Inferior parietal cortex (tissue), 1 donor: ENCODE measurements around the gene GIMAP6.
"Not testable (repeated sequence)": the region's sequence is repeated elsewhere in the genome, so short reads cannot be mapped to it uniquely, and the experiment has no call there.

ENCODE experiments used
- DNase-seq: peaks from one replicate; pipeline ENCODE4 v3.0.0-alpha.2; 2016; ENCODE audit errors: extremely low spot score

The GIMAP6 gene

GRCh38 chr7:150631866-150632864 is at the start of gene GIMAP6:
Gene GIMAP6 (minus strand): TSS chr7:150632385. CDS start chr7:150630142, 2,243 bp downstream.
- no peak for DNase-seq

- DNase-seq, result not testable (repeated sequence)
These were observed 48.2 kb upstream of the GIMAP6 start for GRCh38 chr7:150680364-150680763.

- DNase-seq, result not testable (repeated sequence)
These were observed 46.4 kb upstream of the GIMAP6 start for GRCh38 chr7:150678601-150679000.

GRCh38 chr7:150676854-150677253 is 44.7 kb upstream of the GIMAP6 start:
- DNase-seq, result not testable (repeated sequence)

- not testable (repeated sequence) for DNase-seq
These were observed 44.1 kb upstream of the GIMAP6 start for GRCh38 chr7:150676276-150676675.

- DNase-seq, result no peak
These were observed 43.5 kb upstream of the GIMAP6 start for GRCh38 chr7:150675714-150676113.

GRCh38 chr7:150671798-150672585 is 39.8 kb upstream of the GIMAP6 start:
- not testable (repeated sequence) for DNase-seq

GRCh38 chr7:150668977-150669376 is 36.8 kb upstream of the GIMAP6 start:
- DNase-seq, result no peak

- no peak for DNase-seq
These were observed 36.3 kb upstream of the GIMAP6 start for GRCh38 chr7:150668472-150668911.

GRCh38 chr7:150666412-150666811 is 34.2 kb upstream of the GIMAP6 start:
- DNase-seq, result no peak

- DNase-seq, result no peak
These were observed 33.7 kb upstream of the GIMAP6 start for GRCh38 chr7:150665896-150666295.

- DNase-seq, result no peak
These were observed 33.0 kb upstream of the GIMAP6 start for GRCh38 chr7:150665089-150665748.

- no peak for DNase-seq
These were observed 31.8 kb upstream of the GIMAP6 start for GRCh38 chr7:150663802-150664494.

- not testable (repeated sequence) for DNase-seq
These were observed 30.6 kb upstream of the GIMAP6 start for GRCh38 chr7:150662821-150663220.

GRCh38 chr7:150660939-150661613 is 28.9 kb upstream of the GIMAP6 start:
- no peak for DNase-seq

- DNase-seq, result no peak
These were observed 25.3 kb upstream of the GIMAP6 start for GRCh38 chr7:150657526-150657925.

GRCh38 chr7:150656047-150656446 is 23.9 kb upstream of the GIMAP6 start:
- DNase-seq, result no peak

- DNase-seq, result no peak
These were observed 22.5 kb upstream of the GIMAP6 start for GRCh38 chr7:150654692-150655091.

GRCh38 chr7:150649080-150649385 is 16.8 kb upstream of the GIMAP6 start:
- no peak for DNase-seq

- DNase-seq, result no peak
These were observed 16.3 kb upstream of the GIMAP6 start for GRCh38 chr7:150648353-150649079.
